Measurements from ENCODE around the gene IZUMO2.

DNA sequence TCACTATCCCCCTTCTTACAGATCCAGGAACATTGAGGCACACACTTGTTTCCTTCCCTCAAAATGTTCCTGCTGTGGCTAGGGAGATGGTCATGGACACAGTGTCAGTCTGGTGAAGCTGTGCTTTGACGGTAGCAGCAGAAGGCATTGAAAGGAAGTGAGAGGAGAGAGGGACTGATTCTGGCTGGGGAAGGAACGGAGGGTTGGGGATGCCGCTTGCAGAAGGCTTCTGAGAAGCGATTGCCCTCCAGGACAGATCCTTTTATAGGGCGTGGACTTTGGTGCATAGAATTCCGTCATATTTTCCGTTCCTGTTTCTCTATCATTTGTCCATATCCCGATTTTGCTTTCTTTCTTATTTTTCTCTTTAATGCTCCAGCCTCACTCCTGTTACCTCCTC is 26.2 kb upstream of the IZUMO2 start:
- TF ChIP-seq, protein P1, sequence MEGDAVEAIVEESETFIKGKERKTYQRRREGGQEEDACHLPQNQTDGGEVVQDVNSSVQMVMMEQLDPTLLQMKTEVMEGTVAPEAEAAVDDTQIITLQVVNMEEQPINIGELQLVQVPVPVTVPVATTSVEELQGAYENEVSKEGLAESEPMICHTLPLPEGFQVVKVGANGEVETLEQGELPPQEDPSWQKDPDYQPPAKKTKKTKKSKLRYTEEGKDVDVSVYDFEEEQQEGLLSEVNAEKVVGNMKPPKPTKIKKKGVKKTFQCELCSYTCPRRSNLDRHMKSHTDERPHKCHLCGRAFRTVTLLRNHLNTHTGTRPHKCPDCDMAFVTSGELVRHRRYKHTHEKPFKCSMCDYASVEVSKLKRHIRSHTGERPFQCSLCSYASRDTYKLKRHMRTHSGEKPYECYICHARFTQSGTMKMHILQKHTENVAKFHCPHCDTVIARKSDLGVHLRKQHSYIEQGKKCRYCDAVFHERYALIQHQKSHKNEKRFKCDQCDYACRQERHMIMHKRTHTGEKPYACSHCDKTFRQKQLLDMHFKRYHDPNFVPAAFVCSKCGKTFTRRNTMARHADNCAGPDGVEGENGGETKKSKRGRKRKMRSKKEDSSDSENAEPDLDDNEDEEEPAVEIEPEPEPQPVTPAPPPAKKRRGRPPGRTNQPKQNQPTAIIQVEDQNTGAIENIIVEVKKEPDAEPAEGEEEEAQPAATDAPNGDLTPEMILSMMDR (IDR thresholded peaks at IDR 0.05; ENCODE audit: poor library complexity, severe bottlenecking): no peak
- TF ChIP-seq RAD21 (conservative IDR thresholded peaks at IDR 0.05) (no peak), EZH2 (IDR thresholded peaks at IDR 0.05; ENCODE audit: borderline replicate concordance, insufficient read depth, low read length, poor library complexity, severe bottlenecking) (no peak), EP300 (conservative IDR thresholded peaks at IDR 0.05; ENCODE audit: poor library complexity, severe bottlenecking) (no peak), SMC3 (conservative IDR thresholded peaks at IDR 0.05; ENCODE audit: poor library complexity) (no peak), POLR2AphosphoS5 (IDR thresholded peaks at IDR 0.05) (no peak), TAF1 (IDR thresholded peaks at IDR 0.05; ENCODE audit: low read depth) (no peak)
- TF ChIP-seq, protein P2, sequence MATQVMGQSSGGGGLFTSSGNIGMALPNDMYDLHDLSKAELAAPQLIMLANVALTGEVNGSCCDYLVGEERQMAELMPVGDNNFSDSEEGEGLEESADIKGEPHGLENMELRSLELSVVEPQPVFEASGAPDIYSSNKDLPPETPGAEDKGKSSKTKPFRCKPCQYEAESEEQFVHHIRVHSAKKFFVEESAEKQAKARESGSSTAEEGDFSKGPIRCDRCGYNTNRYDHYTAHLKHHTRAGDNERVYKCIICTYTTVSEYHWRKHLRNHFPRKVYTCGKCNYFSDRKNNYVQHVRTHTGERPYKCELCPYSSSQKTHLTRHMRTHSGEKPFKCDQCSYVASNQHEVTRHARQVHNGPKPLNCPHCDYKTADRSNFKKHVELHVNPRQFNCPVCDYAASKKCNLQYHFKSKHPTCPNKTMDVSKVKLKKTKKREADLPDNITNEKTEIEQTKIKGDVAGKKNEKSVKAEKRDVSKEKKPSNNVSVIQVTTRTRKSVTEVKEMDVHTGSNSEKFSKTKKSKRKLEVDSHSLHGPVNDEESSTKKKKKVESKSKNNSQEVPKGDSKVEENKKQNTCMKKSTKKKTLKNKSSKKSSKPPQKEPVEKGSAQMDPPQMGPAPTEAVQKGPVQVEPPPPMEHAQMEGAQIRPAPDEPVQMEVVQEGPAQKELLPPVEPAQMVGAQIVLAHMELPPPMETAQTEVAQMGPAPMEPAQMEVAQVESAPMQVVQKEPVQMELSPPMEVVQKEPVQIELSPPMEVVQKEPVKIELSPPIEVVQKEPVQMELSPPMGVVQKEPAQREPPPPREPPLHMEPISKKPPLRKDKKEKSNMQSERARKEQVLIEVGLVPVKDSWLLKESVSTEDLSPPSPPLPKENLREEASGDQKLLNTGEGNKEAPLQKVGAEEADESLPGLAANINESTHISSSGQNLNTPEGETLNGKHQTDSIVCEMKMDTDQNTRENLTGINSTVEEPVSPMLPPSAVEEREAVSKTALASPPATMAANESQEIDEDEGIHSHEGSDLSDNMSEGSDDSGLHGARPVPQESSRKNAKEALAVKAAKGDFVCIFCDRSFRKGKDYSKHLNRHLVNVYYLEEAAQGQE (IDR thresholded peaks at IDR 0.05; ENCODE audit: borderline replicate concordance): no peak

Data from neural cell (in vitro differentiated cells).